GM18502 (cell line): Measurements from ENCODE around the gene NAPEPLD.
A peak's percentile ranks its signal among the peaks of the same experiment; 100 is the strongest.
"Not testable (repeated sequence)": the region's sequence is repeated elsewhere in the genome, so short reads cannot be mapped to it uniquely, and the experiment has no call there.

Experiments
- ATAC-seq: cut with Tn5 transposase; IDR thresholded peaks from one replicate; pipeline ENCODE4 v1.9.1; 2021; ENCODE audit warnings: mild to moderate bottlenecking; ENCODE audit not compliant: unreplicated experiment, poor library complexity

The NAPEPLD gene

GRCh38 chr7:103116511-103116910 lies 32.4 kb downstream of the NAPEPLD start:
- ATAC-seq, result no peak

- ATAC-seq, result no peak
Measured at GRCh38 chr7:103115771-103116170, 33.1 kb downstream of the NAPEPLD start.

GRCh38 chr7:103114576-103115008 lies 34.3 kb downstream of the NAPEPLD start:
- no peak for ATAC-seq

- no peak for ATAC-seq
Measured at GRCh38 chr7:103113164-103113563, 35.7 kb downstream of the NAPEPLD start.

- ATAC-seq, result not testable (repeated sequence)
Measured at GRCh38 chr7:103106703-103107070, 42.2 kb downstream of the NAPEPLD start.

- ATAC-seq, result no peak
Measured at GRCh38 chr7:103106005-103106702, 42.7 kb downstream of the NAPEPLD start.

- ATAC-seq, result no peak
Measured at GRCh38 chr7:103101543-103101942, 47.4 kb downstream of the NAPEPLD start.

GRCh38 chr7:103100348-103100747 lies 48.6 kb downstream of the NAPEPLD start:
- no peak for ATAC-seq

GRCh38 chr7:103097041-103097440 lies 51.9 kb downstream of the NAPEPLD start:
- ATAC-seq, result no peak

GRCh38 chr7:103095558-103095957 lies 53.3 kb downstream of the NAPEPLD start:
- ATAC-seq, result not testable (repeated sequence)

- no peak for ATAC-seq
Measured at GRCh38 chr7:103094102-103094501, 54.8 kb downstream of the NAPEPLD start.

GRCh38 chr7:103093429-103093828 lies 55.5 kb downstream of the NAPEPLD start:
- ATAC-seq, result no peak

GRCh38 chr7:103092321-103092720 lies 56.6 kb downstream of the NAPEPLD start:
- not testable (repeated sequence) for ATAC-seq

- ATAC-seq, result no peak
Measured at GRCh38 chr7:103083210-103083609, 65.7 kb downstream of the NAPEPLD start.

- no peak for ATAC-seq
Measured at GRCh38 chr7:103082497-103082896, 66.4 kb downstream of the NAPEPLD start.

- ATAC-seq, result no peak
Measured at GRCh38 chr7:103080923-103081322, 68.0 kb downstream of the NAPEPLD start.

GRCh38 chr7:103079836-103080235 lies 69.1 kb downstream of the NAPEPLD start:
- ATAC-seq, result no peak

- not testable (repeated sequence) for ATAC-seq
Measured at GRCh38 chr7:103078226-103078625, 70.7 kb downstream of the NAPEPLD start.

GRCh38 chr7:103077318-103077717 lies 71.6 kb downstream of the NAPEPLD start:
- ATAC-seq, result no peak

GRCh38 chr7:103076764-103077163 lies 72.1 kb downstream of the NAPEPLD start:
- no peak for ATAC-seq

- ATAC-seq, result peak; percentile 57
Measured at GRCh38 chr7:103075337-103075918, 73.5 kb downstream of the NAPEPLD start.
